ENCODE data around the gene SLC26A1. TPM values are rescaled to one million over a fixed set of nuclear protein-coding genes. Genes with fewer than 3 reads are reported as not detected.

SLC26A1 gene
- total RNA-seq, 1 experiment from 2014 or later = 1.3 TPM

GRCh38 chr4:996030-996996, 3.1 kb upstream of the SLC26A1 start:
- no peaks in the 10 kb centered on the region for H3K9me3 ChIP-seq (ENCODE audit: insufficient read depth, low read depth)
- H3K79me2 ChIP-seq (ENCODE audit: low read depth) = no peaks in the 10 kb centered on the region
- H4K20me1 ChIP-seq (ENCODE audit: insufficient read depth) = peaks cover 7% of the 10 kb centered on the region; the same call in 1 of the 2 replicates
- DNase-seq = no peak
- no peaks in the 10 kb centered on the region for H3K36me3 ChIP-seq (ENCODE audit: low read depth)
- H3K4me2 ChIP-seq = no peak overlapping the region
- CTCF ChIA-PET = no interaction called here
- BruUV-seq (replicated peaks) = no TSS peak
- TF ChIP-seq EZH2 (IDR thresholded peaks at IDR 0.05; ENCODE audit: low read depth) = no peak
- peaks cover 12% of the 10 kb centered on the region for H3K4me1 ChIP-seq (replicated peaks; ENCODE audit: insufficient read depth)
- H3K4me3 ChIP-seq = no peak overlapping the region
- H2AFZ ChIP-seq = no peak overlapping the region
- no peak overlapping the region for H3K27ac ChIP-seq
- intact Hi-C loops (cut with micrococcal nuclease; ENCODE audit: unreplicated experiment) = no loop called here
- H3F3A ChIP-seq (ENCODE audit: insufficient read depth, low read depth) = peaks cover 7% of the 10 kb centered on the region; the same call in 1 of the 2 replicates
- no peaks in the 10 kb centered on the region for H3K9me2 ChIP-seq (ENCODE audit: insufficient read depth)
- POLR2A ChIA-PET (ENCODE audit: unreplicated experiment) = no interaction called here
- H3K27me3 ChIP-seq (ENCODE audit: insufficient read depth, low read depth) = peaks cover 11% of the 10 kb centered on the region

- Histone ChIP-seq H2AFZ (no peak overlapping the region), H3F3A (ENCODE audit: insufficient read depth, low read depth) (peaks cover 7% of the 10 kb centered on the region; the same call in 1 of the 2 replicates), H3K79me2 (ENCODE audit: low read depth) (no peaks in the 10 kb centered on the region), H3K27me3 (ENCODE audit: insufficient read depth, low read depth) (peaks cover 11% of the 10 kb centered on the region), H3K9me3 (ENCODE audit: insufficient read depth, low read depth) (no peaks in the 10 kb centered on the region), H3K4me3 (no peak overlapping the region), H3K4me2 (no peak overlapping the region), H3K9me2 (ENCODE audit: insufficient read depth) (no peaks in the 10 kb centered on the region), H4K20me1 (ENCODE audit: insufficient read depth) (peaks cover 7% of the 10 kb centered on the region; the same call in 1 of the 2 replicates), H3K4me1 (replicated peaks; ENCODE audit: insufficient read depth) (peaks cover 12% of the 10 kb centered on the region), H3K36me3 (ENCODE audit: low read depth) (no peaks in the 10 kb centered on the region), H3K27ac (no peak overlapping the region)
- TF ChIP-seq EZH2 (IDR thresholded peaks at IDR 0.05; ENCODE audit: low read depth) (no peak), CTCF (conservative IDR thresholded peaks at IDR 0.05) (no peak)
- TSS peak; percentile 4 for BruUV-seq (replicated peaks)
- no peak for DNase-seq
- CTCF ChIA-PET = no interaction called here
- intact Hi-C loops (cut with micrococcal nuclease; ENCODE audit: unreplicated experiment) = no loop called here
- POLR2A ChIA-PET (ENCODE audit: unreplicated experiment) = no interaction called here
These were observed 2.3 kb upstream of the SLC26A1 start for GRCh38 chr4:995311-996026.

- ChIA-PET CTCF (no interaction called here), POLR2A (ENCODE audit: unreplicated experiment) (interaction anchor here (0.7 kb wide), 2 partner anchors 9 to 18 kb away, joined by 3 to 4 read pairs; no protein-coding TSS in a partner anchor)
- Histone ChIP-seq H3K27me3 (ENCODE audit: insufficient read depth, low read depth) (peaks cover under 1% of the 10 kb centered on the region; the same call in 1 of the 2 replicates), H3K9me2 (ENCODE audit: insufficient read depth) (no peaks in the 10 kb centered on the region), H3F3A (ENCODE audit: insufficient read depth, low read depth) (peaks cover 9% of the 10 kb centered on the region; the same call in 1 of the 2 replicates), H3K36me3 (ENCODE audit: low read depth) (no peaks in the 10 kb centered on the region), H2AFZ (no peak overlapping the region), H3K27ac (0 out of 2 replicates have a peak overlapping the region, but pooled peaks have one; percentile 16), H3K4me3 (no peak overlapping the region), H3K4me2 (peak overlapping the region; percentile 42), H4K20me1 (ENCODE audit: insufficient read depth) (peaks cover 5% of the 10 kb centered on the region), H3K79me2 (ENCODE audit: low read depth) (peaks cover 10% of the 10 kb centered on the region; the same call in 1 of the 2 replicates), H3K9me3 (ENCODE audit: insufficient read depth, low read depth) (no peaks in the 10 kb centered on the region), H3K4me1 (replicated peaks; ENCODE audit: insufficient read depth) (peaks cover 20% of the 10 kb centered on the region)
- BruUV-seq (replicated peaks) = no TSS peak
- no peak for TF ChIP-seq EZH2 (IDR thresholded peaks at IDR 0.05; ENCODE audit: low read depth)
- no peak for TF ChIP-seq CTCF (conservative IDR thresholded peaks at IDR 0.05)
- peak; percentile 66 to 81 for DNase-seq
- intact Hi-C loops (cut with micrococcal nuclease; ENCODE audit: unreplicated experiment) = no loop called here
These were observed 700 bp downstream of the SLC26A1 start for GRCh38 chr4:992297-993110.
